Measurements from ENCODE around the gene ARHGAP28.
"Not testable (repeated sequence)": the region's sequence is repeated elsewhere in the genome, so short reads cannot be mapped to it uniquely, and the experiment has no call there.

Gene ARHGAP28

DNA sequence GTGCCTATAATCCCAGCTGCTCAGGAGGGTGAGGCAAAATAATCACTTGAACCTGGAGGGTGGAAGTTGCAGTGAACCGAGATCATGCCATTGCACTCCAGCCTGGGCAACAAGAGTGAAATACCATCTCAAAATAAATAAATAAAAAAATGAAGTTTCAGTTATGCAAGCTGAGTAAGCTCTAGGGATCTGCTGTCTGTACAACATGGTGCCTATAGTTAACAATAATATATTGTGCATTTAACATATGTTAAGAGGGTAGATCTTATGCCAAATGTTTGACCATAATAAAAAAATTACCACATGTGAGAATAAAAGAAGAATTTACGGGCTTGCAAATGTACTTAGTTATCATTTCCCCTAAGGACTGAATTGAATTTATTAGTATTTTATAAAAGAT lies 208.9 kb downstream of the ARHGAP28 start:
- not testable (repeated sequence) for DNase-seq

DNA sequence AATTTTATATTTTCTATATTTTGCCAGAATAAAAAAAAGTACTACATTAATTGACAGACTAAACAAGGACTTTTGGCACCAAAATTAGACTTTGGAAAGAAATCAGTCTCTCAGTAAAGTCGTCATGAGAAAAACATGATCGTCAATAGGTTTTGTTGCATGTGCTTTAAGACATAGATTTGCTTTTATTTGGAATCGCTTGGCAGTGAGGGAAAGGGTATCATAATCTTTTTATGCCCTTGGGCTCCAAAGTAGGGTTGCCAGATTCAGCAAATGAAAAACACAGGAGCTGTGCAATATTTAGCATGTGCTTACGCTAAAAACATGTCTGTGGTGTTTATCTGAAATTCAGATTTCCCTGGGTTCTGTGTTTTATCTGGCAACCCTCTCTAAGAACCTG lies 210.5 kb downstream of the ARHGAP28 start:
- DNase-seq = no peak

DNA sequence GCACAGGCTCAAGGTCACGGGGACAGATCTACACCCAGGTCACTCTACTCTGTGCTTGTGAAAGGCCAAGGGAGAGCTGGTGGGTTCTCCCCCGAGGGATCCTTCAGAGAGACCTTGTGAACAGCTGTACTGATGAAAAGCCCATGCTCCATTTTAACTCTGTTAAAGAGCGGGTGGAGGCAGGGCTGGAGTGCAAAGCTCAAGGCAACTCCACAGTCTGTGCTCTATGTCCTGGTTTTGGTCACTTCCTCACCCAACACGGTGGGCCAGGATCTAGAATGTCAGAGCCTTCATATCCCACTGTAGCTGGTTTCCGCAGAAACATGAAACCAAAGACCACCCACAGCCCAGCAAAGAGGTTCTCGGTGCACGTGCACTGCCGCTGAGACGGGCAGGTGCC lies 210.9 kb downstream of the ARHGAP28 start:
- no peak for DNase-seq

DNA sequence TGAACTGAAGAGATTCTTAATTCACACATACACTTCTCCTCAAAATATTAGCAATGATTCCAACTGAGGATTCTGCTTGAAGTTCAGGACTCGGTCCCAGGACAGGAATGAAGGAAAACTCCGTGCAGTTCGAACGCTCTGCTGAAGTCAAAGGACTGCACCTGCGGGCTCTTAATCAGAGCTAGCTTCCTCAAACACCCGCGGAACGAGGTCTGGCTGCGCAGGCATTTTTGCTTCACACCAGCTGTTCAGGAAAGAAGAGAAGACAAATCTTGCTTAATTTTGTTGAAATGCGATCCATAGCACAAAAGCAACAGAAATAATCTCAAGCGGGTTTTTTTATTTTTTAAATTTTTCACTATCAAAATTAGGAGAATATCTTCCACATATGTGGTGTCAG lies 212.5 kb downstream of the ARHGAP28 start:
- DNase-seq = no peak

DNA sequence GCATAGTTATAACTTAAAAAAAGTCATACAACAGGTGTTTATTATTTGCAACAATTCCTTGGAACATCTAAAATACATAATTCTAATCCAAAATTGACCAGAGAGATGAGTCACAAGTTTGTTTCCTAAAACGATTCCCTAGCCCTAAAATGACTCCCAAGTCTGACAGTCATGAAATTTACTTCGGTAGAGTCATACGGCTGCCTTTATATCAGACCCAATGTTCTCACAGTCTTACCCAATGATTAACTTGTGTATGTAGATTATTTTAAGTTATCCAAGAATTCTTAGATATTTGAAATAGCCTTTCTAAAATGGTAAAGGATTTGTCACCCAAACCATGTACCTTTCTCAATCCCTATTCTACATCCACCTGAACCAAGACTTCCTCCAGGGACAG lies 213.2 kb downstream of the ARHGAP28 start:
- DNase-seq = no peak

DNA sequence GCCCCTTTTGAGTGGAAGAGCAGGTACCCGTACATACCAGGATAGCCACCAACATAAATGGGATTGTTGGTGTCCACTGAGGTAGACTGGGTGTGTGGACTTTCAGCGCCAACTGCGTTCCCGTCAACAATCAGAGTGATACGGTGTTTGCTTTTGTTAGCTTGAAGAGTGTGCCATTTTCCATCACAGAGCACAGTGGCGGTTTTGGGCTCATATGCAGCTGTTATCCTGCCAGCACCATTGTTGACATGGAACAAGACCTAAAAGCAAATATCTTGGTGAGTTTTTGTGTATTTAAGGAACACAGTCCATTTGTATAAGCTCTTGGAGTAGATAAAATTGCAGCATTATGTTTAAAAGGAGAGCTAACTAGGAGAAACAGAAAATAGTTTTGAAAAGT lies 213.6 kb downstream of the ARHGAP28 start:
- DNase-seq = no peak

DNA sequence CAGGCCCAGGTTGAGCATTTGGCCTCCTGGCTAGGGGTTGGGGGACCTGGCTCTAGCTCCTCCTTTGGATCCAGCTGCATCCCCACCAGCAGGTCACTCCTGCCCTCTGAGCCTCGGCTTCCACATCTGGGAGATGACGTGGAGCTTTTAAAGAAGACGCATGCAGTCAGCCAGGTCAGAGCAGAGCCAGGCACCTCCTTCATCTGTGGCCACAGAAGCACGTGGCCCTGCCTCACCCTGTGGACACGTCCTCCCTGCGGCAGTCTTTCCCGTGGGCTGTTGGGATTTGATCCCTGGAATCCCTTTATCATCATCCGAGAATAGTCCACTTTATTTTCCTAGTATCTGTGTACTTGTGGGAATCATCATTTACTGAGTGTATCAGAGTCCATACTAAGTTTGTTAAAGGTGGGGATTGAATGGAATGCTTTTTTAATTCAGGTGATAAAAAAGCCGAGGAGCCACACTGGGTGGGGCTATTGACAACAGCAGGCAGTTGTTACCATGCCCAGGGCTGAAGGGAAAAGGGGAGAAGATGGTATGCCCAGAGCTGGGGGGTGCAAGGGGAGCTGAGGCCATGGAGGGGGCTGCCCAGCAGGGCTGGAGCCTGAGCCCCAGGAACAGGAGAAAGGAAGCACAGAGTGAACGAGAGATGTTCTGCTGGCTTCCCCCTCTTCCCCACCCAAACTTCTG lies 218.0 kb downstream of the ARHGAP28 start:
- DNase-seq = no peak

DNA sequence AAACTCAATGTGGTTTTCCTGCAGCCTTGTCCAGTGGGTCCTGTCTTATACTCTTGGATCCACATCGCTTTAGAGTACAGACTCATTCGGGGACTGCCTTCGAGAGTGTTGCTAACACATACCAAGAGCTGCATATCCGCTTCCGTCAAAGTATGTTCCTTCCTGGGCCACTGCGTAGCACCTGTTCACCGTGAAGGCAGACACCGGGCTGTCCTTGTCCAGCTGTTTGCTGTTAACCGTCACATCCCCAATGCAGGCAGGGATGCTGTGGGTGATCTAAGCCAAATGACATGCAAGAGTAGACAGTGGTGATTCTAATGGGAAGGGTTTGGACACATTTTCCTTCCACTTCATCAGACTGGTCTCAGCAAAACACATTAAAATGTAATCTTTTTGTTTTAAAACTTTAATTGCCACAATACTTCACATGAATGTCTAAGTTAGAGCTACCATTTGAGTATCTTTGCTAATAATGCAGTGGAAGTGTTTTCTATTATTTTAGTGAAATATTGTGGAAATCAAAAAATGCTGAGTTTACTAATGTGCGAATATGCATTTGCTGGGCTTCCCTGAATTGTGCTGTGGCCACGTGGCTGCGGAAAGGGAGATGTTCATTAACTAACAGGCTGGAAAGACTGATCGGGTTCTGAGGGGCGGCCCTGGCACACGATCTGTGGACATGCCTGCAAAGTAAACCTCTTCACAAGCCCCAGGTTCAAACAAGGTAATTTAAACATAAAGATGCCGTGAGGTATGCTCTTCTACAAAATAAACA lies 219.0 kb downstream of the ARHGAP28 start:
- no peak for DNase-seq

DNA sequence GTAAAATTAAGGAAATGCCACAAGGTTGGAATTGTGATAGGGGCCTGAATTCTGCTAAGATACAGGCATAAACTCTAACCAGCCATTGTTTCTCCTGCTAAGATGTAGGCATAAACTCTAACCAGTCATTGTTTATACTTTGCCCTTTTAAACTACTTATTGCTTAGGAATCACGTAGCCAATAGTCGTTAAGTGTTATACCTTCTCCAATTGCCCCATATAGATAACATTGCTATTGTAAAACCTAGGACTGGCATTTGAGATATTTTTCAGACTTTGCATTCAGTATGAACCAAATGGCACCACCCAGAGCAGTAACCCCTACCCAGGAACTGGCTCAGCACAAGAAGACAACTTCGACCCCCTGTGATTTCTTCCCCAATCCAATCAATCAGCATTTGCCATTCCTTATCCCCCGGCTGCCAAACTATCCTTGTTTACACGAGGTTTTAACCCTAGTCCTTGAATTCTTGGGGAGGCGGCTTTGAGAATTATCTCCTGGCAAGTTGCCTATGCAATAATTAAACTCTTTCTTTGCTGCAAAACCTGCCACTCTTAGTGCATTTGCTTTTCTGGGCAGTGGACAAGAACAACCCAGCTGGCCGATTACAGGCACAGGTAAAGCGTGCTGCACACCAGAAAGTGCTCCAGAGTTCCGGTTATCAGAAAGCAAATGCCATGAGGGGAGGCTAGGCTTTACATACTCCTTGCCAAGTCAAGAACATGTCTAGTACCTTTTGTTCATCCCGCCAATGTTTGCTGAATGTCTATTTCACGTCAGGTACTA lies 220.5 kb downstream of the ARHGAP28 start:
- DNase-seq = no peak

DNA sequence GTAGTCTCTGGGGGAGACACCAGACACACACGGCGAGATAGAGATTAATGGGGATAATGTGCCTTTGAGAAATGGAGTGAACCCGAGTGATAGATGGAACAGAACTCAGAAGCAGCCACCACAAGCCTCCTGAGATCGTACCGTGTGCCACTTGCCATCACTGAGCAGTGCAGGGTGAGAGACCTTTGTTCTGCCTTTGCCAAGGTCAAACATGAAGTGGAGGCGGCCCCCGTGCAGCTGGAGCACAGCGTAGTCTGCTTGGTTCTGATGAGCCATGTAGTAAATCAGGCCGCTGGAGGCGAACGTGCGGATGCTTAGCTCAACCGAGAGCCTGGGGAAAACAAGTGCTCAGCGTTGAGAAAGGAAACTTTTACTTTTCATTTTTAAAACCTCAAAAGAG lies 221.1 kb downstream of the ARHGAP28 start:
- no peak for DNase-seq

DNA sequence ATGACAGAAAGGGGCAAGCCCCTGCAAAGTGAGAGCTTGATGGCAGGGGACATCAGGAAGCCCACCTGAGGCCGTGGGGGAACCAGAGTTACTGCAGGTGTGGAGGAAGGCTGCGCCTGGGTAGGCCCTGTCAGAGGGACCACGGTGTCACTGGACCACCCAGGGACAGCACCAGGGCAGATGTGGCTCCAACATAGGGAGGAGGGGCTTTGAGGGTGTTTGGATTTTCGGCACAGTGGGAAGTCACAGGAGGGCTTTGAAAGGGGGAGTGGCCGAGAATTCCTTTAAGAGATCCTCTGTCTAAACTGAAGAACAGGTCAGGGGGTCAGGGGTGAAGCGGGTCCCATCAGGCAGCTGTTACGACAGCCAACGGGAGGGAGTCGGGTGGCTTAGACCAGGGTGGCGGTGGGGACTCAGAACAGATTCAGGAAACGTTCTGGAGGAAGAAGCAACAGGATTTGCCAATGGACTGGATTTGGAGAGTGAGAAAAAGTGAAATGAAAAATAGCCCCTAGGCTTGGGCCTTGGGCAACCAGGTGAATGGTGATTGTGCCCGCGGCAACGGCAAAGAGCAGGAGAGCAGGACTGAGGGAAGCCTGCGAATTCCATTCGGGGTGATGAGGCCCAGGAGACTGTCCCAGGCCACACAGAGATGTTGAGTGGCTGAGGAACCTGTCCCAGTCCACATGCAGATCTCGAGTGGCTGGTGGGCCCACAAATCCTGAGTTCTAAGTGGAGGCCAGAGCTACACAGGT lies 222.0 kb downstream of the ARHGAP28 start:
- no peak for DNase-seq

DNA sequence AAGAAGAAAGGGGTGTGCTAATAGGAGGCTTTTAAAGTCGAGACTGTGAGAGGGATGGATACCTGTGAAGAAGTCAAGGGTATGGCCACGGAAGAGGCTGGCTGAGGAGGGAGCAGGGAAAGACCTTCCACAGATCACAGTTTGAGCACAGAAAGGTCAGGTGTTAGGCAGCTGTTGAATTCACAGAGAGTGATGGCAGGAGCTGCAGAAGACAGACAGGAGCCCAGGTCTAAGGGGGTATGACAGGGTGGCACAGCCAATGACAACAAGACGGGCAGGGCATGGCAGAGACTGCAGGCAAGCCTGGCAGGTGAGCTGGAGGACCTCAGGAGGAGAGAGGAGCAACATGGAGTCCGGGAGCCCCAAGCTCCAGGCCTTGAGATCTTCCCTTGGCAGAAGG lies 225.0 kb downstream of the ARHGAP28 start:
- no peak for DNase-seq

DNA sequence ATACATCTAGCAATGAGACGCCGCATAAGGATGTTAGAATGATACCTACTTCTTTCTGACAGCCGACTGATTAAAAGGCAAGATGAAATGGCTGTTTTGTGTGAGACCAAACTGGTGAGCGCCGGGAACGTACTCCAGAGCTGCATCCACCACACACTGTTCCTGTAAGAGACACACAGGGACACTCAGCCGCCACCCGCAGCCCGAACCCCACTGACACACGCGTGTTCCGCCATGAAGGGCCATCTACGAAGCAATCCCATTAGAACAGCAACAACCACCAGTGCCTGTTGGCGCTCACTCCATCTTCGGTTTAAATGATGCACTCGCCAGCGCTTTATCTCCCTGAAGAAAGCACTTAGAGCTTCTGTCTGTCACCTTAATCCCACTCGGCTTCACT lies 225.8 kb downstream of the ARHGAP28 start:
- no peak for DNase-seq

DNA sequence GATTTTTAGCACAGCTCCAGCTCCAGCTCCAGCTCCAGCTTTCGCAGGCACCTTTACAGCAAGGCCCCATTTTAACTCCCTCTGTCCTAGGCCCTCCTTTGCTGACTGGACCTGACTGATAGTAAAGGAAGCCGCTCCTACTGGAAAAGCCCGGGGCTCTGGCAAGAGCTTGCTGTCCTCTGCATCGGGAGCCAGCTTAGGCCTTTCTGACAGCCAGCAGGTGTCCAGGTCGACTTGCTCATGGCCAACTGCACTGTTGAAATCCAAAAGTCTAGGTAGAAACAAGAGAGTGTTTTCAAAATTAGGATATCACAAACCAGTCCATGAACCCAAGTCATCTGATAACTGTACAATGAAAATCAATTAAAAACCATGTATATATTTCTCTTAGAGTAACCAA lies 227.0 kb downstream of the ARHGAP28 start:
- no peak for DNase-seq

DNA sequence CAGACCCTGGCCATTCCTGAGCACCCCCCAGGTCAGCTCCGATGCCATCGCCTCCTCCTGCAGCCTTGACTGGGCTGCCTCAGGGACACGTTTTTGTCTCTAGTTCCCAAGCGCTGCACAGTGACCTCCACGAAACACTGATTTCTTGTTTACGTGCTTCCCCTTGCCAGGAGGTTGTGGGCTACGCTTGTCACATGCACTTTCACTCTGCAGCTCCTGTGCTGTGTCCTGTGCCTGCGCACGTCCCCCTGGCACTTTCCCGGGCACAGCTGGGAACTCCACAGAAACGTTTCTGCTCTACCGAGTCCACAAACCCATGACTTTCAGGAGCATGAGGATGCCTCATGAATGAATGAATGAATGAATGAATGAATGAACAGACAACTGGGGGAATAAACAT lies 227.5 kb downstream of the ARHGAP28 start:
- no peak for DNase-seq

DNA sequence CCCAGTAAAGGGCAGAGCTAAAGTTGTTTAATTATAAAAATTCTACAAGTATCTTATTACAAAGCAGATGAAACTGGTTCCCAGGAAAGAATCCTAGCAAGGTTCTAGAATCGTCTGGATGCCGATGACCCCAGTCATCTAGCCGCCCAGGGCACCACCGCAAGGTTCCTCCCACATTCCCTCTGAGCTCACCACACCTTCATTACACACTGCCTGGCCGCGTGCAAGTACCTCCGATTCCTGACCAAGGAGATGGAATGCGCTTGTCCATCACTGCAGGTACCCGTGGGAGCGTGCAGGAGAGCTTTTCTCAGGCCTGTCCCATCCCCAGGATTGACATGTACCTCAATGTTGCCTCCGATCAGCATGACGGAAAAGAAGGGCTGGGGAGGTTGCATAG lies 229.6 kb downstream of the ARHGAP28 start:
- DNase-seq = no peak

DNA sequence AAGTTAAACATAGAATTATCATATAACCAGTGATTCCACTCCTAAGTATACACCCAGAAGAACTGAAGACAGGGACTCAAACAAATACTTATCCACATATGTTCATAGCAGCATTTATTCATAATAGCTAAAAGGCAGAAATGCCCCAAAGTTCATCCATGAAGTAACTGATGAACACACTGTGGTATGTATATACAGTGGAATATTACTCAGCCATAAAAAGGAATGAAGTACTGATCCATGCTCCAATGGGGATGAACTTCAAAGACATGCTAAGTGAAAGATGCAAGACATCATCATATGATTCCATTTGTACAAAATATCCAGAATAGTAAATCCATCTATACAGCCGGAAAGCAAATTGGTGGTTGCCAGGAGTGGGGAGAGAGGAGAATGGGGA lies 230.6 kb downstream of the ARHGAP28 start:
- no peak for DNase-seq

DNA sequence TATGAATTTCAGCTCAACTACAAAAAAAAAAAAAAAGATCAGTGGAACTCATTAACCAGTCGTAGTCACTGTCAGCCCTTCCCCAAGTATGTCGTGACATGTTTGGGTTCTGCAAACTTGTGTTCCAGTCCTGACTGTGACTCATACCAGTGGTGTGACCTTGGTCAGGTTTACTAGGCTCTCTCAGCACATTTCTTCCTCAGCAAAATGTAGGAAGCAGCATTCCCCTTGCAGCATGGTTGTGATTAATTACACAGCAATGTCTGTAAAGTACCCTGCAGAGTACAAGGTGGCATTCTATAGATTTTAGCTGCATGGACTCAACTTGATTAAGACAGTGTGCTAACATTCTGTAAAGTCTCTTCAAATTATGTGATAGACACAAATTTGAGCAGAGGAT lies 231.1 kb downstream of the ARHGAP28 start:
- no peak for DNase-seq

DNA sequence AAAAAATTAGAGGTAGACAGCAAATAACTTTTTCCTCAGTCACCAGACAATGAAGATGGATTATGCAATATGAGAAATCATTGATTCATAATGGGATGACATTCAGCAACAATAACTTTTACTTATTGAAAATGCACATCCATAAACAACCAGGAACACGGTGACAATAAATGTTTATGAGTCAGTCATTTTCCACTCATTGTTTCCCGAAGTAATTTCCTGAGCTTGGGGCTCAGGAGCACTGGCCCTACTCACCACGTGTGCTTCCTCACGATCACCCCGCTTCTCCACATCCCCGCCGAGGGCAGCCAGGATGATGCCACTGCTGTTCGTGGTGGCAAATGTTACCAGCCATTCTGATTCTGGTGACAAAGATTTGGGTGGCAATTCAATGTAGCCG lies 231.8 kb downstream of the ARHGAP28 start:
- no peak for DNase-seq

DNA sequence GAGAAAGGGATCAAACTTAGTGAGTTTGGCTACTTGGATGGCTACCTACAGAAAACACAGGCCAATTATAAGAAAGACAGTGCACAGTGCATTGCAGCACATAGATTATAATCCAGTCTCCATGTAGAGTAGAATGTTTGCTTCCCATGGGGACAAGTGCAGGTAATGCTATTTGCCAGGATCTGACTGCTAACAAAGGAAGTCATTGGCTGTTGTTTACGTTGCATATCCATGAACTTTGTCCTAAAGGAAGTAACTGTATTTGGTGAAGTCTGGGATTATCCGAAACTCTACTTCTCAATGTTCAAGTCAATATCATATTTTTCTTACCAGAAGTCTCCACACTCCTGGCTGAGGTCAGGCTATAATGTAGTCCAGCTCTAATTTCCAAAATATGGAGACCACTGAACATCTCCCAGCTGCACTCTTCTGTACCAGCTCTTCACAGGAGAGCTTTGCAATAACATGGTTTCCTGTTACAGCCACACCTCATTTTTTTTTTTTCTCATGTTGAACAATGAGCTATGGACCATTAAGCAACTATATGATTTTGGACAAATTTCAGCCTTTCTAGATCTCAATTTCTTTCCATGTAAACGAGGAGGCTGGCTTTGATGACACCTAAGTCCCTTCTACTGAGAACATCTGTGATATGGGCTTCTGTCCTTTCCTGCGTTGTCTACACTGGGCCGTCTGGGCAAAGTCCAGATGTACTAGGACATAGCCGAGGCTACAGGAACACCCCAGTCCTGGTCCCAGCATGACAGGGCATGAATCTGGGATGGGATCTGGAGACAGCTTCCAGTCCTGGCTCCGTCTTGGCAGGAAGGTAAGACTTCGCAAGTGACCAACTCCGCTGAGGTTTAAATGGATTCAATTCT lies 233.3 kb downstream of the ARHGAP28 start:
- no peak for DNase-seq

DNA sequence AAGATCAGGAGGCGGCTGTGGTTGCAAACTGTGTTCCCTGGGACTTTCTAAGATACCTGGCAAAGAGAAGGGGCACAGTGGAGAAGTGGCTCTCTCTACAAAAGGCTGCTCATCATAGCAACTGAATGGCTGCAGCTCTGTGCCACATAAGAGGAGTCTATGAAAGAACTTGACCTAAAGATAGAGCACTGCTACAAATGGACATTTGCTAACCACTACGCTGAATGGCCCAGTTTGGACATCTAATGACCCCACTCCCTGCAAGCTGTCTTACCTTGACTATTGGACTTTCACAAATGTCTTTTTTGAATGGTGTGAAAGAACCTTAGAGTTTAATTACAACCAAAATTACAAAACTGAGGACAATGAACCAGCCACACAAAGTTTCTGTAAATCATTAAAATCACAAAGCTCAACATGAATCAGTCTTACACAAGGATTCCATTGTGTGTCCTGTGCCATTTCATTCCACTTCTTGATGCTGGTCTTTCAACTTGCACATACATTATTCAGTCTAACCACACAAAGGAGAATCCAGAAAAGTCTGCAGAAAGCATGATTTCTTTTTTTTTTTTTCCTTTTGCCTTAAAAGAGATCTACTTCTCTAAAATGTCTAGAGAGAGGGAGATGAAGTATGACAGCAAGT lies 234.1 kb downstream of the ARHGAP28 start:
- DNase-seq = no peak
